Fibroblast of lung (primary cell): ENCODE data around the gene EFNA5. TPM values are rescaled to one million over a fixed set of nuclear protein-coding genes. Genes with fewer than 3 reads are reported as not detected.

Experiments
- DNase-seq, 2 donors: peaks; one replicate each; pipeline versions ENCODE4 v3.0.0 to v3.0.0-alpha.2; 2010; ENCODE audit warnings: low read depth in 2 of 2
- H2AFZ ChIP-seq: 2 replicates; pipeline ENCODE4 v1.5.1; 2012; ENCODE audit warnings: low read length, control low read depth, inconsistent platforms
- H3K27ac ChIP-seq: 2 replicates; pipeline ENCODE4 v1.5.1; 2011; ENCODE audit warnings: low read length, control low read depth; ENCODE audit not compliant: insufficient read depth
- H3K27me3 ChIP-seq: 2 replicates; pipeline ENCODE4 v1.5.1; 2011; ENCODE audit warnings: mild to moderate bottlenecking, low read length; ENCODE audit not compliant: control insufficient read depth, insufficient read depth
- H3K36me3 ChIP-seq: 2 replicates; pipeline ENCODE4 v1.5.1; 2011; ENCODE audit warnings: low read length; ENCODE audit not compliant: control insufficient read depth, insufficient read depth
- H3K4me1 ChIP-seq: 2 replicates; pipeline ENCODE4 v1.5.1; 2011; ENCODE audit warnings: low read length; ENCODE audit not compliant: control insufficient read depth, insufficient read depth; ENCODE audit errors: extremely low read depth
- H3K4me2 ChIP-seq: 2 replicates; pipeline ENCODE4 v1.5.1; 2011; ENCODE audit warnings: low read length, control low read depth; ENCODE audit not compliant: insufficient read depth; ENCODE audit errors: extremely low read depth
- H3K4me3 ChIP-seq, 4 experiments: fragments of 200-600 bp in 1 of 4; sonication (generic) in 1 of 4; replicated peaks in 1 of 4; 2 replicates each; pipeline ENCODE4 v1.5.1; 2011 to 2016; ENCODE audit warnings: low read length in 4 of 4, low read depth in 3 of 4, mild to moderate bottlenecking in 3 of 4, control low read depth in 2 of 4, inconsistent platforms in 1 of 4, mixed read lengths in 1 of 4; ENCODE audit not compliant: insufficient read depth in 1 of 4; ENCODE audit errors: control extremely low read depth in 1 of 4
- H3K79me2 ChIP-seq: 2 replicates; pipeline ENCODE4 v1.5.1; 2012; ENCODE audit warnings: mild to moderate bottlenecking, low read length, inconsistent platforms; ENCODE audit not compliant: control insufficient read depth, insufficient read depth
- H3K9ac ChIP-seq: 2 replicates; pipeline ENCODE4 v1.5.1; 2011; ENCODE audit warnings: mild to moderate bottlenecking, low read length, control low read depth; ENCODE audit not compliant: insufficient read depth
- H3K9me3 ChIP-seq: 2 replicates; pipeline ENCODE4 v1.5.1; 2012; ENCODE audit warnings: low read depth, low read length; ENCODE audit not compliant: control insufficient read depth, insufficient read depth
- H4K20me1 ChIP-seq: 2 replicates; pipeline ENCODE4 v1.5.1; 2011; ENCODE audit warnings: low read length; ENCODE audit not compliant: control insufficient read depth, insufficient read depth; ENCODE audit errors: extremely low read depth
- EZH2 ChIP-seq: IDR thresholded peaks from 2 replicates; pipeline ENCODE4 v1.5.1; 2012; ENCODE audit warnings: low read length, control low read depth, mild to moderate bottlenecking; ENCODE audit errors: missing control alignments
- polyA plus RNA-seq, 2 donors: library from polyadenylated mRNA; depleted of rRNA in 1 of 2; stranded (reverse) in 1 of 2; unstranded in 1 of 2; fragments of >200 nt; gene quantifications; 2 replicates each; pipeline ENCODE4 v1.2.1, GENCODE V29; 2011 to 2012; ENCODE audit warnings: missing spikeins in 1 of 2
- total RNA-seq: library from RNA; depleted of rRNA; stranded (reverse); fragments of >200 nt; gene quantifications from 2 replicates; pipeline ENCODE4 v1.2.1, GENCODE V29; 2014
- TF ChIP-seq, protein P1 (sequence below), 2 donors: IDR thresholded peaks in 1 of 2; conservative IDR thresholded peaks in 1 of 2; 1 replicate in 1 of 2; 2 replicates in 1 of 2; pipeline ENCODE4 v1.5.1; 2011 to 2012; ENCODE audit warnings: low read length in 2 of 2, control low read depth in 1 of 2, inconsistent platforms in 1 of 2, low read depth in 1 of 2, mild to moderate bottlenecking in 1 of 2

The EFNA5 gene
- total and polyA plus RNA-seq, 2 donors (not counting 1 experiment from before 2014, with no cell fraction given): 3.5 to 3.7 TPM

GRCh38 chr5:107381189-107381856 lies 289.4 kb downstream of the EFNA5 start:
- H4K20me1 ChIP-seq: no peaks in the 10 kb centered on the region
- no peaks in the 10 kb centered on the region for H3K79me2 ChIP-seq
- peak; percentile 79 to 88 for DNase-seq
- H3K27ac ChIP-seq: no peak overlapping the region
- no peaks in the 10 kb centered on the region for H3K27me3 ChIP-seq
- no peak overlapping the region for H3K4me3 ChIP-seq
- H3K9ac ChIP-seq: no peak overlapping the region
- no peaks in the 10 kb centered on the region for H3K36me3 ChIP-seq
- H2AFZ ChIP-seq: no peak overlapping the region
- H3K4me2 ChIP-seq: no peak overlapping the region
- no peaks in the 10 kb centered on the region for H3K4me1 ChIP-seq
- H3K9me3 ChIP-seq: no peaks in the 10 kb centered on the region
- TF ChIP-seq, protein P1, sequence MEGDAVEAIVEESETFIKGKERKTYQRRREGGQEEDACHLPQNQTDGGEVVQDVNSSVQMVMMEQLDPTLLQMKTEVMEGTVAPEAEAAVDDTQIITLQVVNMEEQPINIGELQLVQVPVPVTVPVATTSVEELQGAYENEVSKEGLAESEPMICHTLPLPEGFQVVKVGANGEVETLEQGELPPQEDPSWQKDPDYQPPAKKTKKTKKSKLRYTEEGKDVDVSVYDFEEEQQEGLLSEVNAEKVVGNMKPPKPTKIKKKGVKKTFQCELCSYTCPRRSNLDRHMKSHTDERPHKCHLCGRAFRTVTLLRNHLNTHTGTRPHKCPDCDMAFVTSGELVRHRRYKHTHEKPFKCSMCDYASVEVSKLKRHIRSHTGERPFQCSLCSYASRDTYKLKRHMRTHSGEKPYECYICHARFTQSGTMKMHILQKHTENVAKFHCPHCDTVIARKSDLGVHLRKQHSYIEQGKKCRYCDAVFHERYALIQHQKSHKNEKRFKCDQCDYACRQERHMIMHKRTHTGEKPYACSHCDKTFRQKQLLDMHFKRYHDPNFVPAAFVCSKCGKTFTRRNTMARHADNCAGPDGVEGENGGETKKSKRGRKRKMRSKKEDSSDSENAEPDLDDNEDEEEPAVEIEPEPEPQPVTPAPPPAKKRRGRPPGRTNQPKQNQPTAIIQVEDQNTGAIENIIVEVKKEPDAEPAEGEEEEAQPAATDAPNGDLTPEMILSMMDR (conservative IDR thresholded peaks at IDR 0.05 in 1 of 2, IDR thresholded peaks at IDR 0.05 in 1 of 2; ENCODE audit: low read depth in 1 of 2, low read length in 2 of 2): no peak
- TF ChIP-seq EZH2: no peak

GRCh38 chr5:107380654-107381053 lies 290.1 kb downstream of the EFNA5 start:
- H3K27ac ChIP-seq: no peak overlapping the region
- no peak overlapping the region for H3K4me3 ChIP-seq
- TF ChIP-seq EZH2: no peak
- TF ChIP-seq, protein P1 (conservative IDR thresholded peaks at IDR 0.05 in 1 of 2, IDR thresholded peaks at IDR 0.05 in 1 of 2; ENCODE audit: low read depth in 1 of 2, low read length in 2 of 2): no peak
- no peak overlapping the region for H3K4me2 ChIP-seq
- no peak for DNase-seq
- no peaks in the 10 kb centered on the region for H4K20me1 ChIP-seq
- no peak overlapping the region for H3K9ac ChIP-seq
- H3K79me2 ChIP-seq: no peaks in the 10 kb centered on the region
- no peaks in the 10 kb centered on the region for H3K4me1 ChIP-seq
- no peaks in the 10 kb centered on the region for H3K9me3 ChIP-seq
- no peaks in the 10 kb centered on the region for H3K27me3 ChIP-seq
- H3K36me3 ChIP-seq: no peaks in the 10 kb centered on the region
- no peak overlapping the region for H2AFZ ChIP-seq

DNA sequence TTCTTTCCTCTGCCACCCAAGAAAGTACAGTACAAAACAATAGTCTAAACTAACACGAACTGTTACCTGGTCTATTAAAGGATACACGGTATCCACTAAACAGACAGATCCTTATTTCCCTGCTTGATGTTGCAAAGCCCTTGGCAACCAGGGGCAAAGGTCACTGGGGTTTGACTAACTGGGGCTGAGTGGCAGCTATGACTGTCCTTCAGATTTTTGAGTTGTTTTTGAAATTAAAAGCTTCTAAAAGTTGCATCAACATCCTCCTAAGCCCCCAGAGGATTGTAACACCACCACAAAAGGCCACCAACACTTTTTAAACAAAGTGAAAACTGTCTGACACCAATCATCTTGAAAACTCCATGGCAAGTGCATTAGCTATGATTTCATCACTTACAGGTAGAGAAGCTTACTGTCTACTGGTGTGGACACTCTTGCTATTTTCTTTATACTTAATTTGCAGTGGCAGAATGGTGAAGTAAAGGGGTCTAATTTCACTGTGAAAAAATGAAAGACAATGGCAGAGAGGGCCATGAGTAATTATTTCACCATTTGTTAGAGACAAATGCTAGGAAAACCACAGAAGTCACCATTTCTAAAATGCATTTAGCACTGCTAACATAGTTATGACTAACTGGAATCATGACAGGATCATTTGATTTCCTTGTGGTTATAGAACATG lies 292.4 kb downstream of the EFNA5 start:
- TF ChIP-seq, protein P1 (conservative IDR thresholded peaks at IDR 0.05 in 1 of 2, IDR thresholded peaks at IDR 0.05 in 1 of 2; ENCODE audit: low read depth in 1 of 2, low read length in 2 of 2): no peak
- no peak for TF ChIP-seq EZH2
- H2AFZ ChIP-seq: no peak overlapping the region
- no peaks in the 10 kb centered on the region for H3K4me1 ChIP-seq
- no peaks in the 10 kb centered on the region for H3K9me3 ChIP-seq
- H3K9ac ChIP-seq: no peak overlapping the region
- no peaks in the 10 kb centered on the region for H3K27me3 ChIP-seq
- H3K4me3 ChIP-seq: no peak overlapping the region
- H3K4me2 ChIP-seq: no peak overlapping the region
- H3K79me2 ChIP-seq: no peaks in the 10 kb centered on the region
- no peaks in the 10 kb centered on the region for H3K36me3 ChIP-seq
- H4K20me1 ChIP-seq: no peaks in the 10 kb centered on the region
- no peak overlapping the region for H3K27ac ChIP-seq
- DNase-seq: peak; percentile 12 to 73
